K562 (cell line): Measurements from ENCODE around the gene PCDHGA8. TPM values are rescaled to one million over a fixed set of nuclear protein-coding genes. Genes with fewer than 3 reads are reported as not detected.

Experiments
- ATAC-seq: fragments of 200-7000 bp; cut with Tn5 transposase; 3 replicates; pipeline ENCODE4 v1.9.1; 2020; ENCODE audit warnings: moderate library complexity
- BruUV-seq: library from RNA; stranded (reverse); fragments of 400-500 nt; replicated peaks from 2 replicates; lab custom pipeline; 2021; lab: Mats Ljungman, UMichigan
- CTCF ChIA-PET: fragments of 300-600 bp; formaldehyde crosslinking; extraction: SDS; loops from one replicate; lab custom pipeline; 2021; ENCODE audit warnings: low intra/inter-chr PET ratio; lab: Yijun Ruan, JAX
- POLR2A ChIA-PET: fragments of 300-600, 350-650 bp; sonication (Branson Sonifier 250); formaldehyde crosslinking; extraction: SDS; loops from one replicate; lab custom pipeline; 2021; ENCODE audit warnings: antibody characterized with exemption, inconsistent platforms; lab: Yijun Ruan, JAX
- DNase-seq, 4 experiments: peaks; one replicate each; pipeline versions ENCODE4 v3.0.0 to v3.0.0-alpha.2; 2011 to 2018; ENCODE audit warnings: low spot score in 3 of 4, mixed read lengths in 3 of 4; ENCODE audit errors: extremely low read depth in 1 of 4
- FAIRE-seq: peaks from 2 replicates; lab custom pipeline; 2011; peaks lifted over from hg19 to GRCh38; lab: Jason Lieb, UNC
- H2AFZ ChIP-seq: 2 replicates; pipeline ENCODE4 v1.6.0; 2011; ENCODE audit warnings: low read depth, low read length, control low read depth, inconsistent platforms
- H3K27ac ChIP-seq: fragments of 200-600 bp; 3 replicates; pipeline ENCODE4 v1.8.0; 2011; ENCODE audit warnings: low read depth, mild to moderate bottlenecking, control low read depth, inconsistent platforms, low read length, moderate library complexity, mixed read lengths; ENCODE audit errors: extremely low read depth
- H3K27me3 ChIP-seq, 2 experiments: fragments of 300-600 bp in 1 of 2; 2 replicates in 1 of 2; 3 replicates in 1 of 2; pipeline versions ENCODE4 v1.6.0 to v1.8.0; 2011; ENCODE audit warnings: inconsistent platforms in 2 of 2, low read length in 2 of 2, mild to moderate bottlenecking in 1 of 2, mixed read lengths in 1 of 2, moderate library complexity in 1 of 2; ENCODE audit not compliant: control insufficient read depth in 2 of 2, insufficient read depth in 2 of 2
- H3K36me3 ChIP-seq: fragments of 300-600 bp; 3 replicates; pipeline ENCODE4 v1.8.0; 2011; ENCODE audit warnings: mild to moderate bottlenecking, low read length, inconsistent platforms; ENCODE audit not compliant: control insufficient read depth, insufficient read depth
- H3K4me1 ChIP-seq, 2 experiments: fragments of 200-600 bp in 1 of 2; replicated peaks in 1 of 2; 2 replicates in 1 of 2; 3 replicates in 1 of 2; pipeline versions ENCODE4 v1.5.1 to v1.8.0; 2011; ENCODE audit warnings: inconsistent platforms in 2 of 2, low read length in 2 of 2, mild to moderate bottlenecking in 1 of 2, mixed read lengths in 1 of 2, moderate library complexity in 1 of 2; ENCODE audit not compliant: control insufficient read depth in 2 of 2, insufficient read depth in 2 of 2
- H3K4me2 ChIP-seq: 2 replicates; pipeline ENCODE4 v1.6.1; 2011; ENCODE audit warnings: low read length, control low read depth, inconsistent platforms, mixed read lengths; ENCODE audit not compliant: insufficient read depth
- H3K4me3 ChIP-seq: fragments of 200-600 bp; sonication (generic), shearing (Covaris generic); 2 replicates; pipeline ENCODE4 v1.5.1; 2016; ENCODE audit warnings: control low read depth, inconsistent platforms
- H3K79me2 ChIP-seq: fragments of 200-600 bp; 3 replicates; pipeline ENCODE4 v1.8.0; 2011; ENCODE audit warnings: low read length, inconsistent platforms; ENCODE audit not compliant: control insufficient read depth, insufficient read depth
- H3K9ac ChIP-seq, 2 experiments: 2 replicates each; pipeline versions ENCODE4 v1.6.0 to v1.6.1; 2011; ENCODE audit warnings: low read depth in 2 of 2, low read length in 2 of 2, control low read depth in 1 of 2, inconsistent platforms in 1 of 2, mild to moderate bottlenecking in 1 of 2, mixed read lengths in 1 of 2; ENCODE audit not compliant: insufficient read depth in 1 of 2
- H3K9me1 ChIP-seq: one replicate; pipeline ENCODE4 v1.6.0; 2011; ENCODE audit warnings: inconsistent platforms, mild to moderate bottlenecking, low read length, moderate library complexity; ENCODE audit not compliant: control insufficient read depth, insufficient read depth
- H3K9me3 ChIP-seq: replicated peaks from 2 replicates; pipeline ENCODE4 v1.5.1; 2011; ENCODE audit warnings: low read depth, low read length, inconsistent platforms; ENCODE audit not compliant: control insufficient read depth, insufficient read depth
- H4K20me1 ChIP-seq: replicated peaks from 2 replicates; pipeline ENCODE4 v1.6.1; 2011; ENCODE audit warnings: low read length, inconsistent platforms, mixed read lengths; ENCODE audit not compliant: control insufficient read depth, insufficient read depth
- ZBTB33 ChIP-seq: sonication (generic); formaldehyde crosslinking; IDR thresholded peaks from 2 replicates; pipeline ENCODE4 v1.8.1; 2023; ENCODE audit warnings: mild to moderate bottlenecking, missing genetic modification reagents
- WGBS: fragments of 100-300 bp; shearing (Covaris generic); methylation state at CpG from one replicate; pipeline ENCODE4 v1.1.6; 2016; ENCODE audit warnings: low coverage, mixed read lengths; ENCODE audit not compliant: insufficient coverage; ENCODE audit errors: missing lambda C conversion rate; 5-methylcytosine and 5-hydroxymethylcytosine counted together
- in situ Hi-C: fragments of 300-500 bp; cut with MboI; formaldehyde crosslinking; loops from 4 replicates; pipeline ENCODE4 v1.15.0; 2018; ENCODE audit warnings: inconsistent platforms, mixed read lengths
- intact Hi-C: fragments of 100-400 bp; cut with micrococcal nuclease; formaldehyde crosslinking; loops from 2 replicates; pipeline ENCODE4 v1.14.2; 2022
- polyA plus RNA-seq, 8 experiments: library from polyadenylated mRNA; depleted of rRNA in 4 of 8; stranded (reverse) in 5 of 8; unstranded in 3 of 8; fragments of >200 nt; fragmentation: Nextera tagmentation in 2 of 8; fragmentation: Illumina TruSeq in 1 of 8; extraction: Ambion mirVana in 2 of 8; extraction: Trizol in 1 of 8; gene quantifications; 2 replicates each; pipeline versions ENCODE4 v1.2.1 to v1.2.3, GENCODE V29; 2011 to 2014; ENCODE audit warnings: inconsistent platforms in 1 of 8, missing spikeins in 1 of 8
- total RNA-seq, 7 experiments: library from RNA; depleted of rRNA in 6 of 7; stranded (reverse); fragments of >200 nt in 6 of 7; fragmentation: Illumina TruSeq in 2 of 7; extraction: Trizol in 2 of 7; gene quantifications; 2 replicates each; pipeline versions ENCODE4 v1.2.1 to v1.2.3, GENCODE V29; 2011 to 2021; ENCODE audit warnings: low replicate concordance in 1 of 7
- TF ChIP-seq, protein P1 (sequence below): conservative IDR thresholded peaks from 2 replicates; pipeline ENCODE4 v1.6.1; 2011; ENCODE audit warnings: low read depth, mild to moderate bottlenecking, low read length; ENCODE audit not compliant: control insufficient read depth
- TF ChIP-seq, protein P2 (sequence below), 2 experiments: IDR thresholded peaks; 2 replicates each; pipeline ENCODE4 v1.6.1; 2011; ENCODE audit warnings: borderline replicate concordance in 1 of 2, control low read depth in 1 of 2, low read depth in 1 of 2, low read length in 1 of 2, mild to moderate bottlenecking in 1 of 2, mixed read lengths in 1 of 2, moderate library complexity in 1 of 2; ENCODE audit not compliant: insufficient read depth in 1 of 2, insufficient read length in 1 of 2, poor library complexity in 1 of 2, severe bottlenecking in 1 of 2; ENCODE audit errors: extremely low read depth in 1 of 2

The PCDHGA8 gene
- total and polyA plus RNA-seq, 9 of the 15 experiments (the other 6 are each of a cell fraction or from before 2014, with no cell fraction given), result 0.04 to 0.11 (median 0.07) TPM; not detected in 2

GRCh38 chr5:141409598-141410306 lies 17.3 kb downstream of the PCDHGA8 start:
- intact Hi-C loops, result loop anchor here (5.0 kb wide), 1 partner anchor 113 kb away; no protein-coding TSS in a partner anchor
- Histone ChIP-seq H3K4me1 (peaks cover 0 to 20% of the 10 kb centered on the region in 2 experiments; a peak in 2 of 5 replicates), H3K27ac (no peak overlapping the region), H3K9me3 (no peaks in the 10 kb centered on the region; the same call in 1 of the 2 replicates), H3K4me2 (no peak overlapping the region), H4K20me1 (no peaks in the 10 kb centered on the region), H3K36me3 (no peaks in the 10 kb centered on the region), H3K27me3 (peaks cover 7 to 31% of the 10 kb centered on the region in 2 experiments; a peak in 4 of 5 replicates), H3K9me1 (no peaks in the 10 kb centered on the region), H2AFZ (no peak overlapping the region), H3K9ac (no peak overlapping the region), H3K4me3 (no peak overlapping the region), H3K79me2 (no peaks in the 10 kb centered on the region)
- ChIA-PET CTCF (no interaction called here), POLR2A (no interaction called here)
- FAIRE-seq, result no peak
- no TSS peak for BruUV-seq
- TF ChIP-seq ZBTB33 (CRISPR knock-in tag), result peak; percentile 41; the same call in 1 of the 2 replicates
- TF ChIP-seq, protein P1, sequence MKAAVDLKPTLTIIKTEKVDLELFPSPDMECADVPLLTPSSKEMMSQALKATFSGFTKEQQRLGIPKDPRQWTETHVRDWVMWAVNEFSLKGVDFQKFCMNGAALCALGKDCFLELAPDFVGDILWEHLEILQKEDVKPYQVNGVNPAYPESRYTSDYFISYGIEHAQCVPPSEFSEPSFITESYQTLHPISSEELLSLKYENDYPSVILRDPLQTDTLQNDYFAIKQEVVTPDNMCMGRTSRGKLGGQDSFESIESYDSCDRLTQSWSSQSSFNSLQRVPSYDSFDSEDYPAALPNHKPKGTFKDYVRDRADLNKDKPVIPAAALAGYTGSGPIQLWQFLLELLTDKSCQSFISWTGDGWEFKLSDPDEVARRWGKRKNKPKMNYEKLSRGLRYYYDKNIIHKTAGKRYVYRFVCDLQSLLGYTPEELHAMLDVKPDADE, result no peak
- TF ChIP-seq, protein P2, sequence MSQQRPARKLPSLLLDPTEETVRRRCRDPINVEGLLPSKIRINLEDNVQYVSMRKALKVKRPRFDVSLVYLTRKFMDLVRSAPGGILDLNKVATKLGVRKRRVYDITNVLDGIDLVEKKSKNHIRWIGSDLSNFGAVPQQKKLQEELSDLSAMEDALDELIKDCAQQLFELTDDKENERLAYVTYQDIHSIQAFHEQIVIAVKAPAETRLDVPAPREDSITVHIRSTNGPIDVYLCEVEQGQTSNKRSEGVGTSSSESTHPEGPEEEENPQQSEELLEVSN (IDR thresholded peaks at IDR 0.05; ENCODE audit: borderline replicate concordance in 1 of 2, extremely low read depth in 1 of 2, insufficient read depth in 1 of 2, insufficient read length in 1 of 2, low read depth in 1 of 2, low read length in 1 of 2, poor library complexity in 1 of 2, severe bottlenecking in 1 of 2), result peak in 1 of 2 experiments; percentile 3
- no peak for DNase-seq
- in situ Hi-C loops, result no loop called here
- no peak for ATAC-seq
- 45% methylated on average over 44 of the region's 64 CpGs for WGBS
